Measurements from ENCODE around the gene CNTN4. TPM values are rescaled to one million over a fixed set of nuclear protein-coding genes. Genes with fewer than 3 reads are reported as not detected.

Gene CNTN4
- total RNA-seq, 1 experiment from 2014 or later, result 2.9 TPM

DNA sequence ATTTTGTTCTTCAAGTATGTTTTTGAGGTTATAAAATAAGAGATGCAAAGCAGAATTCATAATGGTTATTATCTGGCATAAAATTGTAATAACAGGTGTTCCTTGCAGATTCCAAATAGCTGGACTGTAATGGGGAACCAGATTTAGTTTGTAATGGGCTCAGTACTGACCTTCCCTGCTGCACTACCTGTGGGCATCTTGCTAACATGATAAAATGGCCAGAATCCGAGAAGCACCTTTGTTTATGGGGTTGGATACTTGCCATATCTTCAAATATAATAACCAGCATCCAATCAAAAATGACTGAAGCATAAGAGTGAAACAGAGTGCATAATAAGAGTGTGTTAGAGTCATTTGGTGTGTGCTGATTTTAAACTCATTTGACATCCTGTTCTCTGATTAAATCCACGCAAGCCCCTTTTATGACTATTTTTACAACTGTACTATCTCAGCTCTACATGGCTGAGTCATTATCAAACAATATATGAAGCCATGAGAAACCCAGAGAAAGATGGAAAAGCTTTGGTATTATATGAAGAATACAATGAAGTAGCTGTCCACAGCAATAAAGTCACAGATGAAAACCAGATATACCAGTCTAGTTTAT is 292.4 kb downstream of the CNTN4 start:
- H3K36me3 Mint-ChIP-seq (ENCODE audit: insufficient read depth, unreplicated experiment), result no peaks in the 10 kb centered on the region
- no peaks in the 10 kb centered on the region for H3K4me1 Mint-ChIP-seq (ENCODE audit: low read depth, unreplicated experiment)
- H3K27ac Mint-ChIP-seq (ENCODE audit: unreplicated experiment), result no peak overlapping the region
- CTCF ChIA-PET, result no interaction called here
- no peaks in the 10 kb centered on the region for H3K27me3 Mint-ChIP-seq (ENCODE audit: unreplicated experiment)
- H3K9me3 Mint-ChIP-seq (ENCODE audit: low read depth, unreplicated experiment), result peaks cover 8% of the 10 kb centered on the region
- no peak overlapping the region for H3K4me3 Mint-ChIP-seq (ENCODE audit: low read depth, unreplicated experiment)
- no TSS peak for BruUV-seq (replicated peaks)
- TF ChIP-seq CTCF (IDR thresholded peaks at IDR 0.05; ENCODE audit: unreplicated experiment), result no peak
- intact Hi-C loops (cut with micrococcal nuclease; ENCODE audit: unreplicated experiment), result no loop called here
- DNase-seq, result no peak

GRCh38 chr3:2391896-2392295 is 293.2 kb downstream of the CNTN4 start:
- intact Hi-C loops (cut with micrococcal nuclease; ENCODE audit: unreplicated experiment), result no loop called here
- no peak for DNase-seq
- Mint-ChIP-seq H3K36me3 (ENCODE audit: insufficient read depth, unreplicated experiment) (no peaks in the 10 kb centered on the region), H3K9me3 (ENCODE audit: low read depth, unreplicated experiment) (peaks cover 8% of the 10 kb centered on the region), H3K27me3 (ENCODE audit: unreplicated experiment) (no peaks in the 10 kb centered on the region), H3K27ac (ENCODE audit: unreplicated experiment) (no peak overlapping the region), H3K4me1 (ENCODE audit: low read depth, unreplicated experiment) (no peaks in the 10 kb centered on the region), H3K4me3 (ENCODE audit: low read depth, unreplicated experiment) (no peak overlapping the region)
- no peak for TF ChIP-seq CTCF (IDR thresholded peaks at IDR 0.05; ENCODE audit: unreplicated experiment)
- no TSS peak for BruUV-seq (replicated peaks)
- CTCF ChIA-PET, result no interaction called here

GRCh38 chr3:2392981-2393380 is 294.3 kb downstream of the CNTN4 start:
- Mint-ChIP-seq H3K9me3 (ENCODE audit: low read depth, unreplicated experiment) (peaks cover 8% of the 10 kb centered on the region), H3K4me1 (ENCODE audit: low read depth, unreplicated experiment) (no peaks in the 10 kb centered on the region), H3K27ac (ENCODE audit: unreplicated experiment) (no peak overlapping the region), H3K27me3 (ENCODE audit: unreplicated experiment) (no peaks in the 10 kb centered on the region), H3K4me3 (ENCODE audit: low read depth, unreplicated experiment) (no peak overlapping the region), H3K36me3 (ENCODE audit: insufficient read depth, unreplicated experiment) (no peaks in the 10 kb centered on the region)
- BruUV-seq (replicated peaks), result no TSS peak
- no peak for TF ChIP-seq CTCF (IDR thresholded peaks at IDR 0.05; ENCODE audit: unreplicated experiment)
- CTCF ChIA-PET, result no interaction called here
- intact Hi-C loops (cut with micrococcal nuclease; ENCODE audit: unreplicated experiment), result no loop called here
- no peak for DNase-seq

DNA sequence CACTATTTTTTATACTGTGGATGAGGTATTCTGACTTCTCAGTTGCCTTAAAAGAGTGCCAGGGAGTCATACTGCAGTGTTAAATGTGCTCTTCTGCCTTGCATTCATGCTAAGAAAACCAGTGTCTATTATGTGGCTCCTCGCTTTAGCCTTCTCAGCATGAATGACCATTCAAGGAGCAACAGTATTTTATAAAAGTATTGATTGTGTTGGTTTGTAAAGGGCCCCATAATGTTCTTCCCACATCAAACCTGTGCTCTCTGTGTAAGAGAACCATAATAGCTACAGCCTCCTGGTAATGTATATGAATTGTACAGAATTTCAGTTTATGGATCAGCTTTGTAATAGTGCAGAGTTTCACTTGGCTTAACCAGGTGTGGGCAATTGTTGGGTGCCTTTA is 316.4 kb downstream of the CNTN4 start:
- Mint-ChIP-seq H3K4me3 (ENCODE audit: low read depth, unreplicated experiment) (no peak overlapping the region), H3K9me3 (ENCODE audit: low read depth, unreplicated experiment) (peaks cover 11% of the 10 kb centered on the region), H3K27ac (ENCODE audit: unreplicated experiment) (no peak overlapping the region), H3K4me1 (ENCODE audit: low read depth, unreplicated experiment) (no peaks in the 10 kb centered on the region), H3K27me3 (ENCODE audit: unreplicated experiment) (no peaks in the 10 kb centered on the region), H3K36me3 (ENCODE audit: insufficient read depth, unreplicated experiment) (no peaks in the 10 kb centered on the region)
- DNase-seq, result no peak
- intact Hi-C loops (cut with micrococcal nuclease; ENCODE audit: unreplicated experiment), result no loop called here
- BruUV-seq (replicated peaks), result no TSS peak
- TF ChIP-seq CTCF (IDR thresholded peaks at IDR 0.05; ENCODE audit: unreplicated experiment), result no peak
- CTCF ChIA-PET, result no interaction called here
